NCI-H1436 (cell line): Measurements from ENCODE around the gene PAX9.
A peak's percentile ranks its signal among the peaks of the same experiment; 100 is the strongest.
"Not testable (repeated sequence)": the region's sequence is repeated elsewhere in the genome, so short reads cannot be mapped to it uniquely, and the experiment has no call there.

ENCODE experiments used
- DNase-seq: peaks from one replicate; lab custom pipeline; 2025; lab: John Stamatoyannopoulos, UW

The PAX9 gene

DNA sequence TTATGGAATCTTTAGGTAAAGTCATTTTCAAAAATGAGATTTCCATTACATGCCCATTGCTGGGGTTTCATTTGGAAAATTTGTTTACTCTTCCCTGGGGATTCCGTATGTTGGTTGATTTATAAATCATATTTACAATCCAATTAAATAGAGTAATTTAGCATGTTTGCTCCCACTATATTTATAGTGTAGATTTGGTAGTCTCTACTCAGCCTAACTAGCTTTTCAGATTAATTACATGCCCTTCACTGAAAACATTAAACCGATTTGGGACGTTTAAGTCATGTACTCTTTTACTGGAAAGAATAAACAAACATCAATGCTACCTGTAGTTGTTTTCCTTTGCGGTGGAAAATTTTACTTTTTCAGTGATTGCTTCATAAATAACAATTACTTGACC is 10.4 kb downstream of the PAX9 start:
- DNase-seq = peak; percentile 50

DNA sequence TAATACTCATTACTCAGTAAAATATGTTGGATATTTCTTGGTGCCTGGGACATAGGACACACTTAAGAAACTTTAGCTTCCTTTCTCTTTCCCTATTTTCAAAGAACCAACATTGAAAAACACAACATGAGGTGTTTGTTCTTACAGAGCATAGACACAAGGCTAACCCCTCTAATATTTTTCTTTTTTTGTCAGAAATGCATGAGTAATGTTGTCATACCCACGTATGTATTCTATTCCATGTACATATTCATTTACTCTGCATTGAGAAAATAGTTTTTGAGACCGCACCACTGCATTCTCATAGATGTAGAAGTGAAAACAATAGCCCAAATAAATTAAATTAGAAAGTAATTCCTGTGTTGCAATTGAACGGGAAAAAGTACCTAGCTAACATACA is 13.0 kb downstream of the PAX9 start:
- no peak for DNase-seq

DNA sequence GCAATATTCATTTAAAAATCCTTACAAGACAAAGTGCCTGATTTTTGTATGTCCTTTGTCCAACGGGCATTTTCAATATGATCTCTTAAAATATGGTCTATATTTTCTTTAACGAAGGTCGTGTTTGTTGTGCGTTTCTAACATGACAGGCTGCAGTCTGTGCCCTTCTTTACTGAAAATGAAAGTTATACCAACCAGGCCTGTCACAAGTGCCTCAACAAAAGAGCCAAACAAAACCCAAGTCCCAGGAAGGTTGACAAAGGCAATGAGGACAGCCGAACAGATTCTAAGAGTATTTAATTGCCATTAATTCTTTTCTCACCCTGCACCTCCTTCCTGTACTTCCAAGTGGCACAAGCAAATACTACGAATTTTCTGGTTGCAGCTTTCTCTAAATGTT is 13.9 kb downstream of the PAX9 start:
- no peak for DNase-seq

DNA sequence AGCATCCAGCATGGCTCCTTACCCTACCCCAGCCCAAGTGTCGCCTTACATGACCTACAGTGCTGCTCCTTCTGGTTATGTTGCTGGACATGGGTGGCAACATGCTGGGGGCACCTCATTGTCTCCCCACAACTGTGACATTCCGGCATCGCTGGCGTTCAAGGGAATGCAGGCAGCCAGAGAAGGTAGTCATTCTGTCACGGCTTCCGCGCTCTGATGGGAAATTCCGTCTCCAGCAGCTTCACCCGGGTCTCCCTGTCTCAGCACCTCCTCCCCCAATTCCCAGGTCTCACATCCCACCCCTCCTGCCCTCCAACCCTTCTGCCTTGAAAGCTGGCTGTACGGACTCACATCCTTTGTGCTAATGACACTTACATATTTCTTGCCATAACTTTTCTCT is 14.6 kb downstream of the PAX9 start:
- no peak for DNase-seq

DNA sequence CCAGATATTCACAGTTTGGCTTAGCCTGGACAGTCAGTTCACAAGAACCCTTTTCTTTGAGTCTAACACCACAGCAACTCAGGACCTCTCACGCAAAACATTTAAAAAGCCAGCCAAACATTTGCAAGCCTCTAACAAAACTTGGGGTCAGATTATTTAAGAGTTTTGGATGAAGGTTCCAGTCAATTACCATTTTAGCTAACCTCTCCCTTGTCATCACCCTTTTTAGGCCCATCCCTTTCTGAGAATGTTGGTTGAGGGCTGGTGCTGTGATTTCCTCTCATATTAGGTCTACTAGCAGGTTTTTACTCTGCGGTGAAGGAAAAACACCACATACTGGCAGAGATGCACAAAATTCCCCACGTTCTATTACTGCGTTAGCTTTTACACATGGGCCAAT is 20.7 kb downstream of the PAX9 start:
- no peak for DNase-seq

DNA sequence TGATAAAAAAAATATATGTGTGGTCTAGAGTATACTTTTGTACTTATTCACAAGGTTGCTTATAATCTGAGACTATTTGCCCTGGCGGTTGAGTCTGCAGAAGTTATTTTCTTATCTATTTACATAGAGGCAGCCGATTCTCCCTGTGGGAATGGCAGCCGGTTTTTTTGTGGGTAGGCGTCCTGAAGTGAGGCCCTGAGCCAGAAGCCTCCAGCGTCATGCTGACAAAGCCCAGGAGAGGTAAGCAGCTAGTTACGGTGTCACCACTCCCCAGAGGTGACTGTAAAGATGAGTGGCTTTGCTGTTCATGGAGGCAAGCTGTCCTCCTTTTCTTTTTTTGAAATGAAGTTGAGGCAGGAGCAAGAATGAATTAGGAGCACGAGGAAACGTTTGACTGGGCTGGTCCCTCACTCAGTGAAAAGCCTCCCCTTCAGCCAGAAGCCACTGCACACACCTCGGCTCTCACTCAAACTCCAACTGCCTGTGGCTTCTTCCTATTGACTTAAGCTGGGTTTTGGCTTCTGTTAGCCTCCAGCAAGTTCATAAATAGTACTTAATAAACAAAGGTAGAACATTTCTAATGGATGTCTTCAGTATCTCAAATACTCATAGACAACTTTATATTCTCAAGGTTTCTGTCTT is 21.5 kb downstream of the PAX9 start:
- DNase-seq = no peak

DNA sequence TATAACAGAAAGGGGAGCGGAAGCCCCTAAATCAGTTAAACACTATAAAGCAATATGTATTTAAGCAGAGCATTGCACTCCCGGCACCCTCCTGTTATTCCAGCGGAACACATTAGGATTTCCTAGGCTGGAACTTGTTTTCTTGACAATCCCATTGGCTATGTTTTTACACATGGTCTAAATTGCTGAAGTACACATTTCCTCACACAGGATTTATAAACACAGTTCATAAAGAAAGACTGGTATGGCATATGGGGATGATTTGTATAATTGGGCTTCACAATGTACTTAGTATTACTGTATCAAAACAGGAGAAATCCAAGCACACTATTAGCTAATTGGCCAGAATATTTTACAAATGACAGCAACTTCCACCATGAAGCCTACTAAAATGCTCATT is 23.3 kb downstream of the PAX9 start:
- DNase-seq = no peak

DNA sequence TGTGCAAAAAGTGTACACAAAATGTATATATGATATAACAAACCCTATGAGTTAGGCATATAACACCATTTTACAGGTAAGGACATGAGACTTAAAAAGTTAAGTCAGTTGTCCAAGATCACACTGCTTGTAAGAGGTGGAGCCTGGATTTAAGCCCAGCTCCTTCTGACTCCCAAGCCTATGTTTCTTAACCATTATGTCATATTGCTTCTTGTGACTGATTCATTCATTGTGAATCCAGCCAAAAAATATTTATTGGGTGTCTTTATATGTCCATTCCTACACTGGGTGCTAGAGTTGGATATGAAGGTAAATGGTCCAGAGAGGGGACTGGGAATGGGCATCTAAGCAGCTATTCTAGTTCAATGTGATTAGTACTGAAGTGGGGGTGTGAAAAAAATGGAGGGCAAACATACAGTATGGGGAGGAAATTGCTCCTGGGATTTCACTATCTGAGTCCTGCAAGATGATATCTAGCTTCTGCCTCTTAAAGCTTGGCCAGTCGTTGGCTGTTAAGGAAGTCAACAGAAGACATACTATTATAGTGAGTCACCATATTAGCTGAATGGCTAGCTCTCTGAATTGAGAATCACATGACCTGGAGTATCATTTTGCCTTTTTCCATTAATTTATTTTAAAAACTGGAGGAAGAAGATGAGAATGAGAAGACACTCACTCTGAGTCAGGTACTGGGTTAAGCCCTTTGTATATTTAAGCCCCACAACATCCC is 28.8 kb downstream of the PAX9 start:
- DNase-seq = no peak

DNA sequence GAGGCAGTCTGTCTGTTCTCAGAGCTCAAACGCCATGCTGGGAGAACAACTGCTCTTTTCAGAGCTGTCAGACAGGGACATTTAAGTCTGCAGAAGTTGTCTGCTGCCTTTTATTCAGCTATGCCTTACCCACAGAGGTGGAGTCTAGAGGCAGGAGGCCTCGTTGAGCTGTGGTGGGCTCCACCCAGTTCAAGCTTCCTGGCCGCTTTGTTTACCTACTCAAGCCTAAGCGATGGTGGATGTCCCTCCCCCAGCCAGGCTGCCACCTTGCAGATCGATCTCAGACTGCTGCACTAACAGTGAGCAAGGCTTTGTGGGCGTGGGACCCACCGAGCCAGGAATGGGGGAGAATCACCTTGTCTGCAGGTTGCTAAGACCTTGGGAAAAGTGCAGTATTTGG is 37.8 kb downstream of the PAX9 start:
- DNase-seq = not testable (repeated sequence)

DNA sequence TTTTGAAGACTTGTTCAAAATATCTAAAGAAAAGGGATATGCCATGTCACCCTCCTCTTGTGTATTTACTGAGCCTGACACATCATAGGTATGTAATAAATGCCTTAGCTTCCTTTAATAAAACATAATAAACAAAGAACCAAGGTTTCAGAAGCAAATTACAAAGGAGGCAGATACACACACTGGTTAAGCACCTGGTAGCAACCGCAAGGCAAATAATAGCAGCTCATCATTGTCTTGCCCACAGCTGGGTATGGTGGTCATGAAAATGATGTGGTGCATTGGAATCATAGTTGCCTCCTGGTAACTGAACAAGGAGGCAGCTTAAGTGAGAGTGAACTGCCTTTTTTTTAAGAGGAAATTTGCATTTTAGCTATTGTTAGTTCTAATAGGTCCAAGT is 39.0 kb downstream of the PAX9 start:
- DNase-seq = no peak

DNA sequence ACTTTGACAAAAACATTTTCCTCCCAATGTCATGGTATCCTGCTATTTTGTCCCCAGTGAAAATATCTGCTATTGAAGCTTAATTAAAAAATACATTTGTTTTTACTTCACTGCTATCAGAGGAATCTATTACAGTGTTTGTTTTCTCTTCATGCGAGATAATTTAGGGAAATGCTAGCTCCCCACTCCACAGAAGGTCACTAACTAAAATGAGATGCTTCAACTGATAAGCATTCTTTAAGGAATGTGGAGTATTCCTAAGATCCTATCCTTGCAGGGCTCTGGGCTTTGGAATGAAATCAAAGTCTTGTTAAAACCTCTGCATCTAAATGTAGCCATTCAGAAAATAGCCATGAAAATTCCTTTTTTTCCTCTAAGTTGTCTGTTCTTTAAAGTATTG is 39.5 kb downstream of the PAX9 start:
- no peak for DNase-seq

DNA sequence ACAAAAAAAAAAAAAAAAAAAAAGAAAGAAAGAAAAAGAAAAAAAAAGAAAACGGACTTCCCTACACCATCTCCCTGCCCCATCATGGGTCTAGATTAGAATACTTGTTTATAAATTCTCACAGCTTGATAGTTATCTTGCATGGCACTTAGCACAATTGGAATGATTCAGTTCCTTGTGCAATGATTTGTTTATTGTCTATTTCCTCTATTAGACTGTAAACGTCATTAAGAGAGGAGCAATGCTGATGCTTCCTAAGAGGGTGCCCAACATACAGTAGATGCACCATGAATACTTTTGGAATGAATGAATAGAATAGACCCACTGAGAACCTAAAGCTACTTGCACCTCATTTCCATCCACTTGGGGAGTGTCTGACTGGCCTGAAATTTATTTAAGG is 40.8 kb downstream of the PAX9 start:
- DNase-seq = no peak

DNA sequence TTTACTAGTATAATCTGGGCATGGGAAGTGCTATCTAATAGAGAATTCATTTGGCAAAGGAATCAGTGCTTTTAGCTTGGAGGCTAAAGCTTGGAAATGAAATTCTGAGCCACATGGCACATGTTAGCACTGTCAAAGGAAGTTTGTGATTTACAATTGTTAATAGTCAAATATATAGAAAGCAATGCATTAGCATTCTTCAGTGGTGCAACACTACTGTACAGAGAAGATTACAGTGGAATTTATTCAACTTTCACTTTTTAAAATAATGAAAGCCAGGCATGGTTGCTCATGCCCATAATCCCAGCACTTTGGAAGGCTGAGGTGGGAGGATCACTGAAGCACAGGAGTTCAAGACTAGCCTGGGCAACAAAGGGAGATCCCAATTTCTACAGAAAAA is 45.9 kb downstream of the PAX9 start:
- no peak for DNase-seq

DNA sequence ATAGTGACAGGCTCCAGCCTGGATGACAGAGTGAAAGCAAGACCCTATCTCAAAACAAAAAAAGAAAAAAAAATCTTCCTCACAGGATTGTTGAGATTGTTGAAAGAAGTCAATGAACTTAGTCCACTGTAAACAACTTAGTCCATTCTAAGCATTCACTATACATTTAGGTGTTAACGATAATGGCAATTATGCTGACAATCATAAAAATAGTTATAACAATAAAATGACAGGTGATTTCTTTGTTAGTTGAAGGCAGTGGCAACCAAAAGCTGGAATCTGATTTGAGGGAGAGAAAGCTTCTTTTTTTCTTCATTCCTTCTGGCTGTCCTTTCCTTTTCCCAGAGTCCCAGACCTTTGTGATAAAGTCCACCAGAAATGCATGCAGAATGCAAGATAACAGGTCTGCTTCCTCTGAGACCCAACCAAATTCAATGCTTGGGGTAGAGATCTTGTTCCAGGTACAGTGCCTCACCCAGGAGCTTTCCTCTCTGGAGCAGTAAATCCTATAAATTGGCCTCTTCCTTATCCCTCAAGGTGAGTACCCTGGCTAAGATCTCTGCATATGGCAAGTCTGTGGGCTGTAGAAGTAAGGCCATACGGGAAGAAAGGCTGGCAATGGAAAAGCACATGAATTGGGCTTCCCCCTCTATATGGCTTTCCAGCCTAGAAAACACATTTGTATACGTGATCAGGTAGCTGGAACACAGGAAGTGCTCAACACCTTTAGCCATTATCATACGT is 52.5 kb downstream of the PAX9 start:
- no peak for DNase-seq

DNA sequence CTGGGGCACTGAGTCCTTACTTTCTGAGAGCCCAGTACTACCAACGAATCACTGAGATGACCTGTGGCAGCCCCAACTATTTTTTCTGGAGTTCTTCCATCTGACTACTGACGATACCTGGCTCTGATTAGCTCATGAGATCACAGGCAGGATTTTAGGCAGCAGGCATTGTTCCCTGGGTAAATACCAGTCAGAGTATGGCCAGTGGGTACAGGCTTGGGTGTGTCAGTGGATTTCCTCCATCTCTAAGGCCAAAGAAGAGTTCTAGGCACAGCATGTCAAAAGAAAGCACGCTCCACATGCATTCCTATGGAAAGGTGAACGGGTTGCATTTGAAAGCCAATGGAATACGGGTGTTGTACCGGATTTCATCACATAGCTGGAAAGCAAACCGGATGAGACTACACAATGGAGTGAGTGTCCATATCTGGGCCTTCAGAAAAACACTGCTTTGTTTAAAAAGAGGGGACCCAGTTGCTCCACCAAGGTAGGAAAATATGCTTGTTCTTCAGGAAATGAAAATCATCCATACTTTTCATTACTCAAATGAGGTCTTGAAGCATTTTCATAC is 55.0 kb downstream of the PAX9 start:
- DNase-seq = no peak

DNA sequence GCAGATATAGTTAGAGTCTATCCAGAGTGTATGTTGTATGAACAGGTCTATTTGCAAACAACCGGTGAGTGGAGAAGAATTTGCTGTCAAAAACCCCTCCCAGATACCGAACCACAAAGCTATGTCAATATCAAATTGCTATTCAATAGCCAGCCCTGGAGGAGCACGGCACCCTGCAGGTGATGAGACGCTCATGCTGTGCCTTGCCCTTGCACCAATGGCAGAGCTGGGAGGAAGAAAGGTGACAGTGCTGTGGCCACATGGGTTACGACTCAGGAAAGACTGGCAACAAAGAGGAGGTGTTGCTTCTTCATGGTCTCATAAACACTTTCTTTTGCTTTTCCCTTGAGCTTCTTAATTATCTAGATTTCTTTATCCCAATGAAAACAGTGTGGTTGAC is 55.7 kb downstream of the PAX9 start:
- DNase-seq = peak; percentile 10

DNA sequence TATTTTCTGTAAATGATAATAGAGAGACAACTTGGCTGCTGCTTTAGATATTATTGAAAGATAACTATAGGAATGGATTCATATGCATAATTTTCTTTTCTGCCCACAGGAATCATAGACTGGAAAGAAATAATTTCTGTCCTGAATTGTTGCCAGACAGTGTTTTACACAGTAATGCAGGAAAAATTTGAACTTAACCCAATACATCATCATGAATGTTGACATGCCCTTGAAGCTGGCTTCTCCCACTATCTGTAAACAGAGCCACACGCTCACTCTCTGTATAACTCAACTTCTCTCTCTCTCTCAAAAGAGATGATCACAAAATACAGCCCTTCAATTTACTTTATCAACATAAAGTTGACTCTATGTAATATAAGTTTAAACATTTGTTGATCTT is 56.6 kb downstream of the PAX9 start:
- DNase-seq = no peak

DNA sequence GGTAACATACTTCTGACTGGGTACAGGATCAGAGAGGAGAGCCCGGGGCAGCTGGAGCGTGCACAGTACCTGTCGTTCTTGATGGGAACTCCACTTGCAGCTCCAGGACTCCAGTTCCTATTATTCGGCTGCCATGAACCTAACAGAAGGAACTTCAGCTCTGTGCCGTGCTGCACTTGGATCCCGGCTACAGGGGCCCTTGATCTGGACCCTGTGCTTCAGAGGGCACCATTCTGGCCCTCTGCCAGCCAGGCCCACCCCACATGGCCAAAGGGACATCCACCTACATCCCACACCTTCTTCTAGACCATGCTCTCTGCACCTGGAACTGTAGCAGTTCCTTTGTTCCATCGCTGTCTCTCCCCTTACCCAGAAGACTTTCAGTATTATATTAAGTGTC is 58.2 kb downstream of the PAX9 start:
- no peak for DNase-seq

DNA sequence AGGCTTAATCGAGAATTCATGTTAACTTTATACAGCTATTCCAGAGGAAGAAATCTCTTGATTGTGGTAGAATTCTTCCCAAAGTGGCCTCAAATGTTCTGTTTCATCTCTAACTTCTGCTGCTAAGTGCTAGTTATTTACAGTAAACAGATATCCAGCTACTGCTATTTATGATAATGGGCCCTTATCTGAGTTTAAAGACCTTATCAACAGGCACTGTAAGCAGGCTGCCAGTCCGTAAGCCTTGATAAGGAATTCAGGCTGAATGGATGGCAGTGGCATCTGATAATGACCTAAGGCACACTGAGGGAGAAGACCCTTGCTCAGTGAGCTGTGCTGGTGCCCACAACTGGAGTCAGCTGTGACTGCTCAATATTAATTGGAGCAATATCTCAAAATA is 59.0 kb downstream of the PAX9 start:
- DNase-seq = no peak

DNA sequence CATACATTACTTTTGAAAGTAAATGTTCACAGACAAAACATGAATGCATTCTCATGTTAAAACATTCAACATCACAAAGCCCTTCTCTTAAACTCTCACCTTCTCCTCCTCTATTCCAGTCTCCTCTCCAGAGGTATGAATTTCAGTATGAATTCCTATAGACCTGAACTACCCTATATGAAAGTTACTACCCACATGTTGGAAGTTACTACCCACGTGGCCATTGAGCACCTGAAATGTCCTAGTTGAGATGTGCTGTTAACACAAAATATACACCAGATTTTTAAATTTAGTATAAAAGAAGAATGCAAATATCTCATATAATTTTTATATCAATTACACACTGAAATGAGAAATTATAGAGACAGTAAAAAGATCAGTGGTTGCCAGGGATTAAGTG is 60.2 kb downstream of the PAX9 start:
- no peak for DNase-seq

DNA sequence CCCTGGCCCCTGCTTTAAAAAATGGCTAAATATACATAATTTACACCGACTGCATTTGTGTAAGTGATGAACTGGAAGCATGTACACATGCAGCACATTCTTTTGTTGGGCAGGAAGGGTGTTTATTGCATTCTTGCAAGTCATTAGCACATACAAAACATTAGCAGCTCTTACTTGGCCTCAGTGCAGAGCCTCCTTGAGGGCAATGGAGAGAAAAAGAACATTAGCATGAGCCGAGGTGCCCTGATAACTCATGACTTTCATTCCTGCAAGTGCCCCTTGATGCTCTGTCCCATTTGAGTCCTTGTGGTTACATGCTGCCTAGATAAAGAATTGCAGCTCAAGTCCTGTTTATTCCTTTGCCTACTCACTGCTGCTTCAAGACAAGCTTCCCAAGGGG is 61.9 kb downstream of the PAX9 start:
- no peak for DNase-seq

DNA sequence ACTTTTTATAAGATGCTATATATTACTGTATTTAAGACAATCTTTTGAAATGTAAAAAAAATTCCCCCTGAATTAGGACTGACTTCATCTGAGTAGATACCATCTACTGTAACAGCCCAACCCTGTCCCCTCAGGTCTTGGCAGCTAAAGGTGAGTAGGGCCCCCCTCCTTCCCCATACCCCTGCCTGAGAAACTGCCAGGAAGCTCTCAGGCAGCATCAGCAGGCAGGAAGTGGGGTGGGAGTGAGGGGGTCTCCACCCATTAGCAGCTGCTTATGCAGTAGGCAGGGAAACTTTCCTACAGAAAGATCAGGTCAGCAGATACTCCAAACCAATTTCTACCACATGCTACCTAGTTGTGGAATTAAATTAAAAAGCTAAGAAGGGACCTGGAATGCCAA is 62.5 kb downstream of the PAX9 start:
- no peak for DNase-seq

DNA sequence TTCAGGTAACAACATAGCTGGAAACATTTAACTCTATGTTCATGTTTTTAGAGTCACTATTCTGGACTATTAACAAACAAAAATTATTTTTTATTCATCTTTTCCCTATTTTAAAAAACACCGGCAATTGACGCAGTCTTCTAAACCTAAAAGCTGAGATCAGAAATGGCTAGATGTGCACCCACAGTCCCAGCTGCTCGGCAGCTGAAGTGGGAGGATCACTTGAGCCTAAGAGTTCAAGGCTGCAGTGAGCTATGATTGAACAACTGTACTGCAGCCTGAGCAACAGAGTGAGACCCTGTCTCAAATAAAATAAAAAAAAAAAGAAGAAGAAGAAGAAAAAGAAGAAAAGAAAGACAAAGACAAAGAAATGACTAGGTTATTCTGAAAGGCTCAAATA is 64.5 kb downstream of the PAX9 start:
- DNase-seq = no peak
